ENCODE results near the gene MYBPHL. TPM values are rescaled to one million over a fixed set of nuclear protein-coding genes. Genes with fewer than 3 reads are reported as not detected.
A peak's percentile ranks its signal among the peaks of the same experiment; 100 is the strongest.

MYBPHL gene
- total RNA-seq, 4 donors from 2014 or later: not detected

DNA sequence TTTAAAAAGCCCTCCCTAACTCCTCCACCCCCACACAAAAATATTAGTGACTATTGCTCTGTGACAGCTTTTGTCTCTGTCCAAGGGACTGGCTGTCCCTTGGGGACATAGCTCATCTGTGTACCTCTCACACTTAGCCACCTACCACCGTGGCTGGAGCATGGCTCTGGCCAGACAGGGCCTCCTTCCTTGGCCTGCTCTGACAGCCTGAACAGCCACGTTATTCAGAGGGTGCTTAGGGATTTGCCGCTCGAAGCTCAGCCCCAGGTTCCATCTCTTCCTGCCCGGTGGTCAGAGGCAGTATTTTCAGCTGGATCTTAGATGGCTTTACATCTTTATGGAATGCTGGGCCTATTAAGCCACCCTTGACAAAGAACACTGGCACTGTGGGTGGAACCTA, 63.6 kb downstream of the MYBPHL start:
- TF ChIP-seq CTCF (IDR thresholded peaks at IDR 0.05) (no peak), POLR2A (IDR thresholded peaks at IDR 0.05) (no peak)
- Histone ChIP-seq H3K27ac (no peak overlapping the region), H3K4me3 (no peak overlapping the region)

DNA sequence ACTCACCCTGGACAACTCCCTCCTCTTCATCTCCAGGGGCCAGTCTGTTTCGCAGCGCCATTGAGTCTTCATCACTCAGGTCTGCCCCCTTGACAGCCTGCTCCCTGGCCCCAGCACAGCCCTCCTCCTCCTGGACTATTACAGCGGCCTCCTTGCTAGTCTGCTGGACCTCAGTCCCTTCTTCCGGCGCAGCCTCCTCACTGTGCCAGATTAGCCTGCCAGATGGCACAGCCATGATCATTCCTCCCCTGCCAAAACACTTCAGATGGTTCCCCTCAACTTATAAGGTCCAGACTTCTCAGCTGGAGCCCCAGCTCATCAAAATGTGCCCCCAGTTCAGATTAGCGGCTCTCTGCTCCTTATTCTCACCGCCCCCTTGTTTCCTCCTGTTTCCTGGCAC, 64.4 kb downstream of the MYBPHL start:
- H3K4me3 ChIP-seq: no peak overlapping the region
- no peak for DNase-seq
- H3K27ac ChIP-seq: peak overlapping the region in 1 of 4 donors; percentile 17
- H3K36me3 ChIP-seq: peaks cover 9 to 20% (median 10%) of the 10 kb centered on the region in 3 donors
- H3K4me1 ChIP-seq: peaks cover 22 to 43% (median 30%) of the 10 kb centered on the region in 3 donors
- H3K27me3 ChIP-seq: no peaks in the 10 kb centered on the region
- intact Hi-C loops (cut with DNase I): no loop called here
- TF ChIP-seq CTCF (IDR thresholded peaks at IDR 0.05): no peak
- TF ChIP-seq POLR2A (IDR thresholded peaks at IDR 0.05): no peak
- WGBS, 2 donors: 45 to 56% methylated on average over 7 of the region's 7 CpGs
- no peaks in the 10 kb centered on the region for H3K9me3 ChIP-seq

More for the DNA sequence above, 63.6 kb downstream of the MYBPHL start:
- no peak for DNase-seq
- H3K27me3 ChIP-seq: no peaks in the 10 kb centered on the region
- peaks cover under 1 to 12% (median 2%) of the 10 kb centered on the region in 3 donors for H3K36me3 ChIP-seq
- intact Hi-C loops (cut with DNase I): no loop called here
- H3K4me1 ChIP-seq: peaks cover 22 to 43% (median 30%) of the 10 kb centered on the region in 3 donors
- H3K9me3 ChIP-seq: no peaks in the 10 kb centered on the region
- 78 to 86% methylated on average over 5 of the region's 5 CpGs for WGBS, 2 donors

Other genes starting within 250 kb of the MYBPHL start
- 10 to 100 TPM; 35.3 to 71.2 (median 43.4) TPM for gene TAF13, start 231.0 kb downstream of the MYBPHL start, total RNA-seq
- gene TMEM167B, start 216.2 kb downstream of the MYBPHL start, total RNA-seq: 10 to 100 TPM; 10.8 to 21.4 (median 16.0) TPM
- gene ELAPOR1, start 192.9 kb downstream of the MYBPHL start, total RNA-seq: 10 to 100 TPM in 1 of 4 donors, under 1 TPM in 3; 0.40 to 14.8 (median 0.53) TPM
- gene SARS1, start 93.1 kb downstream of the MYBPHL start, total RNA-seq: 100 to 1,000 TPM in 3 of 4 donors, 10 to 100 TPM in 1; 85.8 to 150 (median 134) TPM
- gene CELSR2, start 57.5 kb downstream of the MYBPHL start, total RNA-seq: 10 to 100 TPM; 23.4 to 57.2 (median 39.9) TPM
- 10 to 100 TPM in 1 of 4 donors, 1 to 10 TPM in 3; 2.3 to 13.1 (median 8.7) TPM for gene PSRC1, start 23.9 kb downstream of the MYBPHL start, total RNA-seq
- gene SORT1, start 90.9 kb upstream of the MYBPHL start, total RNA-seq: 10 to 100 TPM; 37.0 to 69.6 (median 44.7) TPM
- 10 to 100 TPM; 31.5 to 57.7 (median 46.8) TPM for gene PSMA5, start 119.4 kb upstream of the MYBPHL start, total RNA-seq
- under 1 TPM in 3 of 4 donors, not detected in 1; 0.15 to 0.79 (median 0.19) TPM for gene SYPL2, start 159.5 kb upstream of the MYBPHL start, total RNA-seq
- 1 to 10 TPM; 2.1 to 5.9 (median 3.8) TPM for gene ATXN7L2, start 176.9 kb upstream of the MYBPHL start, total RNA-seq
- 10 to 100 TPM in 1 of 4 donors, 1 to 10 TPM in 3; 3.1 to 12.7 (median 7.3) TPM for gene CYB561D1, start 187.1 kb upstream of the MYBPHL start, total RNA-seq
- 1 to 10 TPM in 2 of 4 donors, under 1 TPM in 2; 0.45 to 2.7 (median 1.8) TPM for gene AMIGO1, start 202.7 kb upstream of the MYBPHL start, total RNA-seq
- not detected for gene GPR61, start 232.9 kb upstream of the MYBPHL start, total RNA-seq
- gene GNAI3, start 241.6 kb upstream of the MYBPHL start, total RNA-seq: 10 to 100 TPM in 3 of 4 donors, 1 to 10 TPM in 1; 8.2 to 15.1 (median 11.6) TPM